Tibial nerve (tissue), 4 donors: ENCODE results near the gene KIAA1586. TPM values are rescaled to one million over a fixed set of nuclear protein-coding genes. Genes with fewer than 3 reads are reported as not detected.
"Not testable (repeated sequence)": the region's sequence is repeated elsewhere in the genome, so short reads cannot be mapped to it uniquely, and the experiment has no call there.

ENCODE experiments used
- DNase-seq, 2 donors: peaks; one replicate each; pipeline ENCODE4 v3.0.0-alpha.2; 2019; ENCODE audit warnings: low spot score in 2 of 2
- H3K27ac ChIP-seq, 4 donors: fragments of 200-600 bp; sonication (generic) in 3 of 4; one replicate each; pipeline ENCODE4 v1.5.1; 2017 to 2019; ENCODE audit warnings: mild to moderate bottlenecking in 1 of 4
- H3K27me3 ChIP-seq, 2 donors: fragments of 200-600 bp; sonication (generic) in 1 of 2; one replicate each; pipeline versions ENCODE4 v1.5.1 to v1.6.0; 2017 to 2019
- H3K36me3 ChIP-seq, 3 donors: fragments of 200-600 bp; sonication (generic); one replicate each; pipeline ENCODE4 v1.5.1; 2018 to 2019
- H3K4me1 ChIP-seq, 4 donors: fragments of 200-600 bp; sonication (generic) in 3 of 4; one replicate each; pipeline ENCODE4 v1.5.1; 2017 to 2019
- H3K4me3 ChIP-seq, 4 donors: fragments of 200-600 bp; sonication (generic) in 3 of 4; one replicate each; pipeline ENCODE4 v1.5.1; 2017 to 2019; ENCODE audit warnings: mild to moderate bottlenecking in 1 of 4, moderate library complexity in 1 of 4
- H3K9me3 ChIP-seq, 4 donors: fragments of 200-600 bp; sonication (generic) in 3 of 4; one replicate each; pipeline ENCODE4 v1.5.1; 2017 to 2019
- EP300 ChIP-seq, 2 donors: sonication (generic); formaldehyde crosslinking; IDR thresholded peaks; one replicate each; pipeline ENCODE4 v1.6.1; 2017; ENCODE audit warnings: antibody characterized with exemption in 2 of 2, mild to moderate bottlenecking in 1 of 2
- POLR2A ChIP-seq, 2 donors: fragments of 450-650 bp; IDR thresholded peaks; one replicate each; pipeline ENCODE4 v1.6.1; 2017; ENCODE audit warnings: antibody characterized with exemption in 2 of 2, mild to moderate bottlenecking in 2 of 2, moderate library complexity in 2 of 2
- WGBS, 2 donors: methylation state at CpG; one replicate each; pipeline ENCODE4 v1.1.5; 2018; 5-methylcytosine and 5-hydroxymethylcytosine counted together
- total RNA-seq, 4 donors: library from RNA; depleted of rRNA; stranded (reverse); fragments of >200 nt; gene quantifications; one replicate each; pipeline ENCODE4 v1.1.0, GENCODE V29; 2016
- TF ChIP-seq, protein P1 (sequence below), 5 experiments: fragments of 200-600 bp in 3 of 5; fragments of 450-650 bp in 2 of 5; sonication (generic) in 3 of 5; IDR thresholded peaks; one replicate each; pipeline ENCODE4 v1.5.1; 2016 to 2019; ENCODE audit warnings: antibody characterized with exemption in 5 of 5, mild to moderate bottlenecking in 3 of 5, moderate library complexity in 2 of 5

KIAA1586 gene
- total RNA-seq, 4 donors from 2014 or later = 5.7 to 6.6 (median 6.1) TPM

DNA sequence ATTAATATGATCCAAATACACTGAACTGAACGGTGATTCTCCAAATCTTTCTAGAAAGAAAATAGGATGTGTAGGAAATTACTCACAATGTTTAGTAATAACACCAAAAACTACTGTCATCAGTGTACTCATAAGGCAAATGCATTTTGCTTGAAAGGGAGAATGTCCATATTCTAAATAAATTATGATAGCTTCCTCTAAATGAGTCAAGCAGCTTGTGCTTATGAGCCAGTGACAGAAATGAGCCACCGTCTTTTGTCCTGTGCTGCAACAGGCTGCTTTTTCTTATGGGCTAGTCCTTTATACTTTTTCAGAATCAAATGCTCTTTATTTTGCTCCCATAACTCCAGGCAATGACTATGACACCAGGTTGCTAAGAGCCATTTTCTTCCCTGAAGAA lies 39.0 kb downstream of the KIAA1586 start:
- H3K9me3 ChIP-seq = no peaks in the 10 kb centered on the region
- no peaks in the 10 kb centered on the region for H3K27me3 ChIP-seq
- H3K4me1 ChIP-seq = peaks cover 0 to 7% (median 0%) of the 10 kb centered on the region in 4 donors
- no peaks in the 10 kb centered on the region for H3K36me3 ChIP-seq
- no peak for DNase-seq
- H3K4me3 ChIP-seq = no peak overlapping the region
- WGBS, 2 donors = 79% methylated on average over 2 of the region's 2 CpGs
- TF ChIP-seq POLR2A (IDR thresholded peaks at IDR 0.05) (no peak), EP300 (IDR thresholded peaks at IDR 0.05) (no peak)
- TF ChIP-seq, protein P1, sequence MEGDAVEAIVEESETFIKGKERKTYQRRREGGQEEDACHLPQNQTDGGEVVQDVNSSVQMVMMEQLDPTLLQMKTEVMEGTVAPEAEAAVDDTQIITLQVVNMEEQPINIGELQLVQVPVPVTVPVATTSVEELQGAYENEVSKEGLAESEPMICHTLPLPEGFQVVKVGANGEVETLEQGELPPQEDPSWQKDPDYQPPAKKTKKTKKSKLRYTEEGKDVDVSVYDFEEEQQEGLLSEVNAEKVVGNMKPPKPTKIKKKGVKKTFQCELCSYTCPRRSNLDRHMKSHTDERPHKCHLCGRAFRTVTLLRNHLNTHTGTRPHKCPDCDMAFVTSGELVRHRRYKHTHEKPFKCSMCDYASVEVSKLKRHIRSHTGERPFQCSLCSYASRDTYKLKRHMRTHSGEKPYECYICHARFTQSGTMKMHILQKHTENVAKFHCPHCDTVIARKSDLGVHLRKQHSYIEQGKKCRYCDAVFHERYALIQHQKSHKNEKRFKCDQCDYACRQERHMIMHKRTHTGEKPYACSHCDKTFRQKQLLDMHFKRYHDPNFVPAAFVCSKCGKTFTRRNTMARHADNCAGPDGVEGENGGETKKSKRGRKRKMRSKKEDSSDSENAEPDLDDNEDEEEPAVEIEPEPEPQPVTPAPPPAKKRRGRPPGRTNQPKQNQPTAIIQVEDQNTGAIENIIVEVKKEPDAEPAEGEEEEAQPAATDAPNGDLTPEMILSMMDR (IDR thresholded peaks at IDR 0.05) = no peak
- H3K27ac ChIP-seq = no peak overlapping the region

DNA sequence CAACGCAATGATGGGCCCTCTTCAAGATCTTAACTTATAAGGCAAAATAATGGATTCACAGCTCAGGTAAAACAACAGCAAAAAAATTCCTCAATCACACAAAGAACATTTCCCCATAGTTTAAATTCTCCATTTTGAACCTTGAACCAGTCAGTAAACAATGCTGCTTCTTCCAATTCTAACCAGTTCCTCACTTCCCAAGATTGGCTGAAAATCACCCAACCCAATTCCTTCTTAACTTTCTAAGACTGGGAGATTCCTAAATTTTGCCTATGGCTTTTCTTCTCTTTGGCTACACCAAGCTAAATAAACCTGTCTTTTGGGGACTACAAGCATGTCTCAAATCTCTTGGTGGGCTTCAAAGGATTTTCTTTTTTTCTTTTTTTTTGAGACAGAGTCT lies 40.4 kb downstream of the KIAA1586 start:
- Histone ChIP-seq H3K4me3 (no peak overlapping the region), H3K9me3 (no peaks in the 10 kb centered on the region)
- TF ChIP-seq POLR2A (IDR thresholded peaks at IDR 0.05) (no peak), EP300 (IDR thresholded peaks at IDR 0.05) (no peak)
- TF ChIP-seq, protein P1 (IDR thresholded peaks at IDR 0.05) = no peak

DNA sequence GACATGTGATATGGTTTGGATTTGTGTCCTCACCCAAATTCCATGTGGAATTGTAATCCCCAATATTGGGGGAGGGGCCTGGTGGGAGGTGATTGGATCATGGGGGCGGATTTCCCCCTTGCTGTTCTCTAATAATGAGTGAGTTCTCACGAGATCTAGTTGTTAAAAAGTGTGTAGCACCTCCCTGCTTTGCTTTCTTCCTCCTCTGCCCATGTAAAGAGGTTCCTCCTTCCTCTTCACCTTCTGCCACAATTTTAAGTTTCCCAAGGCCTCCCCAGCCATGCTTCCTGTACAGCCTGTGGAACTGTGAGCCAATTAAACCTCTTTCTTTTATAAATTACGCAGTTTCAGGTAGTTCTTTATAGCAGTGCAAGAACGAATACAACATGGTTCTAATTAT lies 41.4 kb downstream of the KIAA1586 start:
- H3K36me3 ChIP-seq = peaks cover 0 to 4% (median 0%) of the 10 kb centered on the region in 3 donors
- DNase-seq = no peak
- peaks cover 0 to 23% (median 16%) of the 10 kb centered on the region in 4 donors for H3K4me1 ChIP-seq
- TF ChIP-seq, protein P1 (IDR thresholded peaks at IDR 0.05) = no peak
- TF ChIP-seq POLR2A (IDR thresholded peaks at IDR 0.05) (no peak), EP300 (IDR thresholded peaks at IDR 0.05) (no peak)
- no peaks in the 10 kb centered on the region for H3K9me3 ChIP-seq
- WGBS, 2 donors = 75 to 79% methylated on average over 4 of the region's 4 CpGs
- H3K27ac ChIP-seq = no peak overlapping the region
- no peaks in the 10 kb centered on the region for H3K27me3 ChIP-seq
- H3K4me3 ChIP-seq = no peak overlapping the region

More for the DNA sequence above, 40.4 kb downstream of the KIAA1586 start:
- DNase-seq = no peak
- Histone ChIP-seq H3K36me3 (peaks cover 0 to 4% (median 0%) of the 10 kb centered on the region in 3 donors), H3K27me3 (no peaks in the 10 kb centered on the region), H3K27ac (no peak overlapping the region), H3K4me1 (peaks cover 0 to 12% (median 5%) of the 10 kb centered on the region in 4 donors)
- WGBS, 2 donors = 94 to 100% methylated on average over 1 of the region's 1 CpG

DNA sequence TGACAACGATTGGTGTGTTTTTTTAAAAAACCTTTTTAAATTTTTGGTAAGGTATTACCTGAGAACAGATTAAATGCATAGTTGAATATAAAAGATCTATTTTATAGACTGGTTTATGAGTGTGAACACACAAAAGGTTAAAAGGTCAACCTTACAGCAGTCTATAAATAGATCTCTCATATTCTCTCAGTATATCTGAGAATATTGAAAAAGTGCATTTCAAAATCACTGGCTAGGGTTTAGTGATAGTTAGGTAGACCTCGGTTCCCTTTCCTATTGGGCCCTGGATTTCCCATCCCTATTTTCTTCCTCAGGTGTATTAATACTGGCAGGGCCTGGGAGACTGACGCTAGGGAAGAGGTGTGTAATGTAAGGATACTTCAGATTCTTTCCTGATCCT lies 42.8 kb downstream of the KIAA1586 start:
- H3K4me3 ChIP-seq = peak overlapping the region; percentile 45 to 66 (median 55)
- WGBS, 2 donors = 57 to 59% methylated on average over 3 of the region's 3 CpGs
- H3K9me3 ChIP-seq = no peaks in the 10 kb centered on the region
- H3K4me1 ChIP-seq = peaks cover 0 to 37% (median 20%) of the 10 kb centered on the region in 4 donors
- H3K27ac ChIP-seq = peak overlapping the region in 3 of 4 donors; percentile 86
- no peak for DNase-seq
- no peaks in the 10 kb centered on the region for H3K27me3 ChIP-seq
- TF ChIP-seq, protein P1 (IDR thresholded peaks at IDR 0.05) = no peak
- TF ChIP-seq POLR2A (IDR thresholded peaks at IDR 0.05) (no peak), EP300 (IDR thresholded peaks at IDR 0.05) (no peak)
- H3K36me3 ChIP-seq = peaks cover 0 to 4% (median 0%) of the 10 kb centered on the region in 3 donors

DNA sequence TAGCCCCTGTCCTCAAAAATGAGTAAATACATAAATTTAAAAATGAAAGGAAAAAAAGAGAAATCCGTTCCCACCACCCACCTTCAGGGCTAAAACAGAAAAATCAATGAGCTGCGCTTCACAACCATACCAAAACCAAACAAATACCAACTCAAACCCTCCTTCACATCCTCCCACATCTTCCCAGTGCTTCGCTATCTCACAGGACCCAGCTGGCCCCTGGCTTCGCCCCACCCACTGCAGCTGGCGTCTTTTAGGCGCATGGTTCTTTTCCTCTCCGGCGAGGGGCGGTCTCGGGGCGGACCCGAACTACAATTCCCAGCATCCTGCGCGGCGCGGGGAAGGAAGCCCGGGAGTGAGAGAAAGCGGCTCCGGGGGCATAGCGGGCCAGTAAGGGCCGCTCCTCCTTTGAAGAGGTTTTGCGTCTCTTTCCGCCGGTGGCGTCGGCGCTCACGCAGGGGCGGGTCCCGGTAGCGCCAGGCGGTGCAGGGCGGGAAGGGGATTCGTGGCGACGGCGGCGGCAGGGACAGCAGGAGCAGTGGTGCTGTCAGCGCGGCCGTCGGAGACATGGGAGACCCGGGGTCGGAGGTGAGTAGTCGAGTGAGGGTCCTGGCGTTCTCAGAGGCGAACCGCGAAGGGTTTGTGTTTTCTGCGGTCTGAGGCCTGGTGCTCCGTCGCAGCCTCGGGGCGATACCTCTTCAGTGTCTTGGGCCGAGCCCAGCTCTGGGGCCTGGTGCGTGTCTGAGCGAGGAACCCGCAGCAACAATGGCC lies 43.4 kb downstream of the KIAA1586 start, which contains the start of gene ZNF451:
TSS of gene ZNF451 (plus strand) at position 502 of the 771 bp plus-strand sequence. CDS start at position 568, 66 bp downstream.
- peak within 1 kb of the TSS; percentile 45 to 66 (median 55) for H3K4me3 ChIP-seq
- peak within 1 kb of the TSS; percentile 57 to 86 (median 86) for H3K27ac ChIP-seq
- peak; percentile 94 to 96 for DNase-seq
- no peaks in the 10 kb centered on the region for H3K9me3 ChIP-seq
- 0% methylated on average over 43 to 44 of the region's 58 CpGs for WGBS, 2 donors
- TF ChIP-seq POLR2A (IDR thresholded peaks at IDR 0.05) (peak; percentile 79 to 94), EP300 (IDR thresholded peaks at IDR 0.05) (peak; percentile 96 to 98)
- TF ChIP-seq, protein P1 (IDR thresholded peaks at IDR 0.05) = peak in 3 of 5 experiments; percentile 7 to 49 (median 41)
- H3K27me3 ChIP-seq = no peaks in the 10 kb centered on the region
- H3K4me1 ChIP-seq = peaks cover 0 to 38% (median 20%) of the 10 kb centered on the region in 4 donors
- peaks cover 0 to 4% (median 0%) of the 10 kb centered on the region in 3 donors for H3K36me3 ChIP-seq

DNA sequence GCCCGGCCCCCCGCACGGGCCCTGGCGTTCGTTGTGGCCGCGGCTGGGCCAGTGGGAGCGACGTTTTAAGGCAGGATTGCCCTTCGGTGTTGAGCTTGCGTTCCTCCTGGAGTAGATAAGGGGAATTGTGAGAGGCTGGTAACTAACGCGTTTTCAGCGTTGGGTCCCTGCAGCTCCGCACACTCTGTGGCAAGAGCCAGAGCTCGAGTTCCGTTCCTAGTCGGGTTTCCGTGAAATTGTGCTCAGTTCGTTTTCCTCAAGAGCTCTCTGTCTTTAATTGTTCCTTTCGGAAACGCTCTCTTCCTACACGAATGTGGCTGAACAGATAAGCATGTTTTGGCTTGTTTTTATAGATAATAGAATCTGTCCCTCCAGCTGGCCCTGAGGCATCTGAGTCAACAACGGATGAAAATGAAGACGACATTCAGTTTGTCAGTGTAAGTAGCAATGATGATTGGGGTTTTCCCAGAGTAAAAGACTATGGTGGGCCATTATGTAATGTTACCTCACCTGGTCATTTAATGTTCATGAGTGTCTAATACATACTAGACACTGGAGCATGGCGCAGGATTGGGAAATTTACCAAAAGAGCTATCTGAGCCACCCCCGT lies 44.1 kb downstream of the KIAA1586 start:
- H3K4me3 ChIP-seq = peak overlapping the region in 2 of 4 donors; percentile 45 to 66

DNA sequence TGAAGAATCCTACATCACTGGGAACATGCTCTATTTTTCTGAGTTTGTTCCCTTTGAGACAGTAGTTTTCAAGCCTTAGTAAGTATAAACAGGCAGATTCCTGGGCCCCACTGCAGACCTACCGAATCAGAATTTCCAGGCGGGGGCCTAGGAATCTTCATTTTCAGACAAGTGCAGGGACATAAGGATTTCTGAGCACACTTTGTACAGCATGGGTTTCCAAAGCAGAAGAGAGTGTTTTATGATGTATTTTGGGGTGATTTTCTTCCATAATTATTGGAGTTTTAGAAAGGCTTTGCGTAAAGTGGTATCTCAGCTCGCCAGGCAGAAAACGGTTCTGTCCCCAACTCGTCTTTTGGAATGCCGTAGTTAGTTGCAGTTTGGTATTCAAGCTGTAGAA lies 44.9 kb downstream of the KIAA1586 start:
- H3K36me3 ChIP-seq, H3K9me3 ChIP-seq, DNase-seq, H3K27me3 ChIP-seq: not testable (repeated sequence)
- Histone ChIP-seq H3K27ac (peak overlapping the region in 1 of 4 donors; percentile 7), H3K4me1 (peaks cover 0 to 38% (median 20%) of the 10 kb centered on the region in 4 donors), H3K4me3 (peak overlapping the region in 1 of 4 donors; percentile 5)
- 83 to 87% methylated on average over 7 of the region's 7 CpGs for WGBS, 2 donors

More for the DNA sequence above, 44.1 kb downstream of the KIAA1586 start:
- not testable (repeated sequence) for H3K36me3 ChIP-seq, H3K27ac ChIP-seq, H3K27me3 ChIP-seq, H3K9me3 ChIP-seq, DNase-seq
- WGBS, 2 donors = no CpG with 5 or more reads among the region's 27 CpGs
- peaks cover 0 to 38% (median 20%) of the 10 kb centered on the region in 4 donors for H3K4me1 ChIP-seq
